H1 (cell line): ENCODE measurements around the gene SEMA3D.

ENCODE experiments used
- CEBPB ChIP-seq: IDR thresholded peaks from 2 replicates; pipeline ENCODE4 v1.6.1; 2012; ENCODE audit warnings: low read depth, low read length
- CTCF ChIP-seq, 3 experiments: IDR thresholded peaks; 1 replicate in 2 of 3; 2 replicates in 1 of 3; pipeline versions ENCODE4 v1.5.1 to v1.6.1; 2011; ENCODE audit warnings: low read length in 3 of 3, mild to moderate bottlenecking in 3 of 3, inconsistent platforms in 2 of 3, low read depth in 1 of 3, moderate library complexity in 1 of 3; ENCODE audit not compliant: insufficient read depth in 1 of 3; ENCODE audit errors: control extremely low read depth in 1 of 3
- EP300 ChIP-seq, 2 experiments: IDR thresholded peaks; 1 replicate in 1 of 2; 2 replicates in 1 of 2; pipeline ENCODE4 v1.6.1; 2011 to 2012; ENCODE audit warnings: low read depth in 2 of 2, low read length in 2 of 2, mild to moderate bottlenecking in 2 of 2, borderline replicate concordance in 1 of 2, inconsistent platforms in 1 of 2, moderate library complexity in 1 of 2
- EZH2 ChIP-seq: fragments of 200-600 bp; sonication (generic); IDR thresholded peaks from 2 replicates; pipeline ENCODE4 v1.7.1; 2012; ENCODE audit warnings: low read depth, mild to moderate bottlenecking, moderate library complexity, low read length, inconsistent platforms; ENCODE audit not compliant: severe bottlenecking
- GTF2F1 ChIP-seq: IDR thresholded peaks from 2 replicates; pipeline ENCODE4 v1.6.1; 2012; ENCODE audit warnings: low read depth, low read length, improper control_type of control experiment, borderline replicate concordance
- JUN ChIP-seq: IDR thresholded peaks from 2 replicates; pipeline ENCODE4 v1.6.1; 2011; ENCODE audit warnings: low read depth, mild to moderate bottlenecking, improper control_type of control experiment, low read length
- JUND ChIP-seq: IDR thresholded peaks from 2 replicates; pipeline ENCODE4 v1.6.1; 2011; ENCODE audit warnings: mild to moderate bottlenecking, improper control_type of control experiment, low read length
- NRF1 ChIP-seq: IDR thresholded peaks from 2 replicates; pipeline ENCODE4 v1.6.1; 2011; ENCODE audit warnings: mild to moderate bottlenecking, low read depth, low read length, improper control_type of control experiment
- POLR2AphosphoS5 ChIP-seq: IDR thresholded peaks from 2 replicates; pipeline ENCODE4 v1.6.1; 2011; ENCODE audit warnings: low read depth, low read length
- TEAD4 ChIP-seq: IDR thresholded peaks from 2 replicates; pipeline ENCODE4 v1.6.1; 2012; ENCODE audit warnings: low read depth, low read length, inconsistent platforms, mixed read lengths

- TF ChIP-seq JUN (no peak), CTCF (IDR thresholded peaks at IDR 0.05; ENCODE audit: control extremely low read depth in 1 of 3, insufficient read depth in 1 of 3, low read depth in 1 of 3, low read length in 3 of 3) (no peak), EZH2 (no peak), CEBPB (no peak), JUND (no peak), TEAD4 (no peak), EP300 (IDR thresholded peaks at IDR 0.05; ENCODE audit: borderline replicate concordance in 1 of 2, low read depth in 2 of 2, low read length in 2 of 2) (no peak), NRF1 (no peak), GTF2F1 (no peak), POLR2AphosphoS5 (no peak)
Measured at GRCh38 chr7:84981055-84981976, 205.5 kb downstream of the SEMA3D start.
